Measurements from ENCODE around the gene ZC3H4. TPM values are rescaled to one million over a fixed set of nuclear protein-coding genes. Genes with fewer than 3 reads are reported as not detected.
A peak's percentile ranks its signal among the peaks of the same experiment; 100 is the strongest.

ZC3H4 gene
- total and polyA plus RNA-seq, 9 of the 15 experiments (the other 6 are each of a cell fraction or from before 2014, with no cell fraction given): 2.2 to 75.6 (median 18.3) TPM

GRCh38 chr19:47047763-47048405 is 65.7 kb downstream of the ZC3H4 start (continued):
- TF ChIP-seq BCLAF1 (IDR thresholded peaks at IDR 0.05; ENCODE audit: borderline replicate concordance in 1 of 2, control insufficient read depth in 1 of 2, low read depth in 2 of 2, low read length in 1 of 2): no peak
- TF ChIP-seq ZNF511 (CRISPR knock-in tag; IDR thresholded peaks at IDR 0.05): peak; percentile 73; the same call in 1 of the 2 replicates
- TF ChIP-seq POLR2H (tag; IDR thresholded peaks at IDR 0.05; ENCODE audit: low read depth): no peak
- TF ChIP-seq SIN3A (IDR thresholded peaks at IDR 0.05; ENCODE audit: borderline replicate concordance in 2 of 2, control insufficient read depth in 1 of 2, low read depth in 2 of 2, low read length in 2 of 2): no peak
- no peak for TF ChIP-seq MLX (CRISPR knock-in tag; conservative IDR thresholded peaks at IDR 0.05)
- TF ChIP-seq ZZZ3 (IDR thresholded peaks at IDR 0.05): no peak
- 0 out of 2 replicates have a peak, but pooled peaks have one; percentile 38 for TF ChIP-seq ZBTB43 (CRISPR knock-in tag; IDR thresholded peaks at IDR 0.05)
- TF ChIP-seq FOXK1 (CRISPR knock-in tag; IDR thresholded peaks at IDR 0.05; ENCODE audit: borderline replicate concordance): no peak
- TF ChIP-seq ZNF282 (CRISPR knock-in tag; IDR thresholded peaks at IDR 0.05): no peak
- TF ChIP-seq MITF (IDR thresholded peaks at IDR 0.05): no peak
- TF ChIP-seq PML (IDR thresholded peaks at IDR 0.05; ENCODE audit: low read length): no peak
- no peak for TF ChIP-seq ZNF431 (CRISPR knock-in tag; IDR thresholded peaks at IDR 0.05)
- TF ChIP-seq BACH1 (tag; IDR thresholded peaks at IDR 0.05): no peak
- TF ChIP-seq GABPB1 (CRISPR knock-in tag; IDR thresholded peaks at IDR 0.05): no peak
- TF ChIP-seq ERF (CRISPR knock-in tag; IDR thresholded peaks at IDR 0.05): no peak
- no peak for TF ChIP-seq TCF15 (CRISPR knock-in tag; IDR thresholded peaks at IDR 0.05)
- no peak for TF ChIP-seq PTRF (tag; IDR thresholded peaks at IDR 0.05)
- 0 out of 4 replicates have a peak, but pooled peaks of 1 of the 2 experiments have one; percentile 8 for TF ChIP-seq RAD21 (CRISPR knock-in tag; conservative IDR thresholded peaks at IDR 0.05 in 1 of 2, IDR thresholded peaks at IDR 0.05 in 1 of 2)
